ENCODE data around the gene NCKIPSD. TPM values are rescaled to one million over a fixed set of nuclear protein-coding genes. Genes with fewer than 3 reads are reported as not detected.
A peak's percentile ranks its signal among the peaks of the same experiment; 100 is the strongest.

The NCKIPSD gene
- total RNA-seq, 1 donor from 2014 or later = 18.3 TPM

DNA sequence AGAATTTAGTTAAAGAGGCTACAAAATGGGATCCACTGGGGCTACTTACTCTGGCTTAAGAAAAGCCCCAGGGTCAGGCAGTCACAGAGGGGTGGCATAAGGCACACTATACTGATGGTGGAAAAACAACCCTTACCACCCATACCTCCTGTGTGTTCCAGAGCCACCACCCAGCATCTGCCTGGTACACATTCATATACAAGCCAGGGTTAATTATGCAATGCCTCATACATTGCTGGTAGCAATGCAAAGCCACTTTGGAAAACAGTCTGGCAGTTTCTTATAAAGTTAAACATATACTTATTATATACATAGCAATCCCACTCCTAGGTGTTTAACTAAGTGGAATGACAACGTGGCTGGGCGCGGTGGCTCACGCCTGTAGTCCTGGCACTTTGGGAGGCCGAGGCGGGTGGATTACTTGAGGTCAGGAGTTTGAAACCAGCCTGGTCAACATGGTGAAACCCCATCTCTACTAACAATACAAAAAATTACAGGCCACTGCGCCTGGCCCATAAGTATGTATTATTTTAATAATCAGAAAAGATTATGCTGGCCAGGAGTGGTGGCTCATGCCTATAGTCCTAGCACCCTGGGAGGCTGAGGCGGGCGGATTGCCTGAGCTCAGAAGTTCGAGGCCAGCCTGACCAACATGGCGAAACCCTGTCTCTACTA, 15.2 kb upstream of the NCKIPSD start:
- H3K27ac Mint-ChIP-seq (ENCODE audit: unreplicated experiment) = no peak overlapping the region

GRCh38 chr3:48698891-48699290, 13.2 kb upstream of the NCKIPSD start:
- H3K36me3 Mint-ChIP-seq (ENCODE audit: low read depth, unreplicated experiment) = peaks cover 16% of the 10 kb centered on the region
- no peak for FAIRE-seq
- peaks cover 11% of the 10 kb centered on the region for H3K36me3 ChIP-seq (ENCODE audit: insufficient read depth, low read length)
- H3K27me3 Mint-ChIP-seq (ENCODE audit: low read depth, unreplicated experiment) = no peaks in the 10 kb centered on the region
- H3K27me3 ChIP-seq (ENCODE audit: insufficient read depth, low read length) = no peaks in the 10 kb centered on the region
- no peaks in the 10 kb centered on the region for H3K9me3 Mint-ChIP-seq (ENCODE audit: unreplicated experiment)
- H3K79me2 ChIP-seq (ENCODE audit: insufficient read depth, low read length) = peaks cover 91% of the 10 kb centered on the region
- peaks cover 94% of the 10 kb centered on the region for H4K20me1 ChIP-seq (ENCODE audit: insufficient read depth, low read length)
- H3K9ac ChIP-seq (ENCODE audit: low read length) = no peak overlapping the region
- no peak overlapping the region for H3K27ac ChIP-seq (ENCODE audit: low read depth, low read length)
- TF ChIP-seq, protein P1, sequence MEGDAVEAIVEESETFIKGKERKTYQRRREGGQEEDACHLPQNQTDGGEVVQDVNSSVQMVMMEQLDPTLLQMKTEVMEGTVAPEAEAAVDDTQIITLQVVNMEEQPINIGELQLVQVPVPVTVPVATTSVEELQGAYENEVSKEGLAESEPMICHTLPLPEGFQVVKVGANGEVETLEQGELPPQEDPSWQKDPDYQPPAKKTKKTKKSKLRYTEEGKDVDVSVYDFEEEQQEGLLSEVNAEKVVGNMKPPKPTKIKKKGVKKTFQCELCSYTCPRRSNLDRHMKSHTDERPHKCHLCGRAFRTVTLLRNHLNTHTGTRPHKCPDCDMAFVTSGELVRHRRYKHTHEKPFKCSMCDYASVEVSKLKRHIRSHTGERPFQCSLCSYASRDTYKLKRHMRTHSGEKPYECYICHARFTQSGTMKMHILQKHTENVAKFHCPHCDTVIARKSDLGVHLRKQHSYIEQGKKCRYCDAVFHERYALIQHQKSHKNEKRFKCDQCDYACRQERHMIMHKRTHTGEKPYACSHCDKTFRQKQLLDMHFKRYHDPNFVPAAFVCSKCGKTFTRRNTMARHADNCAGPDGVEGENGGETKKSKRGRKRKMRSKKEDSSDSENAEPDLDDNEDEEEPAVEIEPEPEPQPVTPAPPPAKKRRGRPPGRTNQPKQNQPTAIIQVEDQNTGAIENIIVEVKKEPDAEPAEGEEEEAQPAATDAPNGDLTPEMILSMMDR (IDR thresholded peaks at IDR 0.05; ENCODE audit: insufficient read depth, low read depth, low read length) = no peak
- no peak for TF ChIP-seq EZH2 (IDR thresholded peaks at IDR 0.05; ENCODE audit: insufficient read depth, low read length)
- H3K4me2 ChIP-seq (ENCODE audit: low read length) = no peak overlapping the region
- peaks cover 34% of the 10 kb centered on the region for H3K4me1 ChIP-seq (ENCODE audit: insufficient read depth, low read length)
- H3K4me3 ChIP-seq (ENCODE audit: insufficient read depth, low read depth, low read length) = no peak overlapping the region
- DNase-seq (ENCODE audit: low read depth) = no peak
- H3K27ac Mint-ChIP-seq (ENCODE audit: unreplicated experiment) = peak overlapping the region; percentile 34
- H3K4me1 Mint-ChIP-seq (ENCODE audit: low read depth, unreplicated experiment) = peaks cover 27% of the 10 kb centered on the region
- H3K4me3 Mint-ChIP-seq (ENCODE audit: unreplicated experiment) = no peak overlapping the region
- H3K9me3 ChIP-seq (ENCODE audit: insufficient read depth, low read depth, low read length) = no peaks in the 10 kb centered on the region
- no peak overlapping the region for H2AFZ ChIP-seq (ENCODE audit: low read depth, low read length)

More for the DNA sequence above, 15.2 kb upstream of the NCKIPSD start:
- Histone ChIP-seq H3K9ac (ENCODE audit: low read length) (no peak overlapping the region), H3K36me3 (ENCODE audit: insufficient read depth, low read length) (peaks cover 14% of the 10 kb centered on the region), H3K79me2 (ENCODE audit: insufficient read depth, low read length) (peaks cover 97% of the 10 kb centered on the region), H3K4me3 (ENCODE audit: insufficient read depth, low read depth, low read length) (no peak overlapping the region), H3K27ac (ENCODE audit: low read depth, low read length) (no peak overlapping the region), H4K20me1 (ENCODE audit: insufficient read depth, low read length) (peaks cover 95% of the 10 kb centered on the region), H3K9me3 (ENCODE audit: insufficient read depth, low read depth, low read length) (no peaks in the 10 kb centered on the region), H3K4me1 (ENCODE audit: insufficient read depth, low read length) (peaks cover 16% of the 10 kb centered on the region), H2AFZ (ENCODE audit: low read depth, low read length) (no peak overlapping the region), H3K4me2 (ENCODE audit: low read length) (no peak overlapping the region), H3K27me3 (ENCODE audit: insufficient read depth, low read length) (no peaks in the 10 kb centered on the region)
- peaks cover 14% of the 10 kb centered on the region for H3K4me1 Mint-ChIP-seq (ENCODE audit: low read depth, unreplicated experiment)
- peaks cover 20% of the 10 kb centered on the region for H3K36me3 Mint-ChIP-seq (ENCODE audit: low read depth, unreplicated experiment)
- FAIRE-seq (no peak), DNase-seq (ENCODE audit: low read depth) (no peak)
- no peak for TF ChIP-seq EZH2 (IDR thresholded peaks at IDR 0.05; ENCODE audit: insufficient read depth, low read length)
- TF ChIP-seq, protein P1 (IDR thresholded peaks at IDR 0.05; ENCODE audit: insufficient read depth, low read depth, low read length) = no peak
- no peaks in the 10 kb centered on the region for H3K27me3 Mint-ChIP-seq (ENCODE audit: low read depth, unreplicated experiment)
- no peaks in the 10 kb centered on the region for H3K9me3 Mint-ChIP-seq (ENCODE audit: unreplicated experiment)
- no peak overlapping the region for H3K4me3 Mint-ChIP-seq (ENCODE audit: unreplicated experiment)

GRCh38 chr3:48697952-48698351, 12.2 kb upstream of the NCKIPSD start:
- no peak for TF ChIP-seq EZH2 (IDR thresholded peaks at IDR 0.05; ENCODE audit: insufficient read depth, low read length)
- TF ChIP-seq, protein P1 (IDR thresholded peaks at IDR 0.05; ENCODE audit: insufficient read depth, low read depth, low read length) = no peak

More at GRCh38 chr3:48697952-48698351, 12.2 kb upstream of the NCKIPSD start:
- DNase-seq (ENCODE audit: low read depth) (no peak), FAIRE-seq (no peak)
- H3K4me1 Mint-ChIP-seq (ENCODE audit: low read depth, unreplicated experiment) = peaks cover 37% of the 10 kb centered on the region
- Histone ChIP-seq H3K9ac (ENCODE audit: low read length) (no peak overlapping the region), H3K4me2 (ENCODE audit: low read length) (no peak overlapping the region), H3K4me3 (ENCODE audit: insufficient read depth, low read depth, low read length) (no peak overlapping the region), H3K79me2 (ENCODE audit: insufficient read depth, low read length) (peaks cover 91% of the 10 kb centered on the region), H3K27me3 (ENCODE audit: insufficient read depth, low read length) (no peaks in the 10 kb centered on the region), H3K9me3 (ENCODE audit: insufficient read depth, low read depth, low read length) (no peaks in the 10 kb centered on the region), H3K4me1 (ENCODE audit: insufficient read depth, low read length) (peaks cover 38% of the 10 kb centered on the region), H3K36me3 (ENCODE audit: insufficient read depth, low read length) (peaks cover 18% of the 10 kb centered on the region), H2AFZ (ENCODE audit: low read depth, low read length) (no peak overlapping the region), H3K27ac (ENCODE audit: low read depth, low read length) (no peak overlapping the region), H4K20me1 (ENCODE audit: insufficient read depth, low read length) (peaks cover 94% of the 10 kb centered on the region)
- H3K27me3 Mint-ChIP-seq (ENCODE audit: low read depth, unreplicated experiment) = no peaks in the 10 kb centered on the region
- H3K9me3 Mint-ChIP-seq (ENCODE audit: unreplicated experiment) = no peaks in the 10 kb centered on the region
- H3K27ac Mint-ChIP-seq (ENCODE audit: unreplicated experiment) = no peak overlapping the region
- no peak overlapping the region for H3K4me3 Mint-ChIP-seq (ENCODE audit: unreplicated experiment)
- H3K36me3 Mint-ChIP-seq (ENCODE audit: low read depth, unreplicated experiment) = peaks cover 19% of the 10 kb centered on the region

Data from astrocyte (in vitro differentiated cells and primary cell).